ENCODE measurements around the gene STOM. TPM values are rescaled to one million over a fixed set of nuclear protein-coding genes. Genes with fewer than 3 reads are reported as not detected.

The STOM gene
- total RNA-seq, 1 experiment from 2014 or later: 72.4 TPM

DNA sequence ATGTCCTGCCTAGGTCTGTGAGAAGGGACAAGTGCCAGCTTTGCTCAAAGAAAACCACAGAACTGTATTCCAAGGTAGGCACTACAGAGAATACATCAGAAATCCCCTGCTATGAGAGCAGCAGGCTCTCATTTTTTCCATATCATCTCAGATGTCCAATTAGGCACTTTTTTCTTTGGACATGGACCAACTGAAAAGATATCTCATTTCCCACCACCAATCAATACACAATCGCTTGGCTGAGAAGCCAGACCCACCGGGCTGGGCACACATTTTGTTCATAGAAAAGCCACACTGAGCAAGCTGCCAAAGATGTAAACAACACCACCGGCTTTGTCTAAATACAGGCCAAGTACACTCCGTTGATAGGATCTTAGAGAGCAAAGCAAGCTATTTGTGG, 25.9 kb downstream of the STOM start:
- ChIA-PET POLR2A (ENCODE audit: low non-redundant PET) (no interaction called here), CTCF (no interaction called here)
- H3K36me3 ChIP-seq (ENCODE audit: insufficient read depth, low read length, poor library complexity, severe bottlenecking): peaks cover 54% of the 10 kb centered on the region
- no peak for DNase-seq (ENCODE audit: low spot score)
- TF ChIP-seq, protein P1, sequence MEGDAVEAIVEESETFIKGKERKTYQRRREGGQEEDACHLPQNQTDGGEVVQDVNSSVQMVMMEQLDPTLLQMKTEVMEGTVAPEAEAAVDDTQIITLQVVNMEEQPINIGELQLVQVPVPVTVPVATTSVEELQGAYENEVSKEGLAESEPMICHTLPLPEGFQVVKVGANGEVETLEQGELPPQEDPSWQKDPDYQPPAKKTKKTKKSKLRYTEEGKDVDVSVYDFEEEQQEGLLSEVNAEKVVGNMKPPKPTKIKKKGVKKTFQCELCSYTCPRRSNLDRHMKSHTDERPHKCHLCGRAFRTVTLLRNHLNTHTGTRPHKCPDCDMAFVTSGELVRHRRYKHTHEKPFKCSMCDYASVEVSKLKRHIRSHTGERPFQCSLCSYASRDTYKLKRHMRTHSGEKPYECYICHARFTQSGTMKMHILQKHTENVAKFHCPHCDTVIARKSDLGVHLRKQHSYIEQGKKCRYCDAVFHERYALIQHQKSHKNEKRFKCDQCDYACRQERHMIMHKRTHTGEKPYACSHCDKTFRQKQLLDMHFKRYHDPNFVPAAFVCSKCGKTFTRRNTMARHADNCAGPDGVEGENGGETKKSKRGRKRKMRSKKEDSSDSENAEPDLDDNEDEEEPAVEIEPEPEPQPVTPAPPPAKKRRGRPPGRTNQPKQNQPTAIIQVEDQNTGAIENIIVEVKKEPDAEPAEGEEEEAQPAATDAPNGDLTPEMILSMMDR (conservative IDR thresholded peaks at IDR 0.05; ENCODE audit: low read depth, low read length): no peak
- no peak for TF ChIP-seq EZH2 (IDR thresholded peaks at IDR 0.05; ENCODE audit: borderline replicate concordance, low read depth, low read length, poor library complexity, severe bottlenecking)
- BruUV-seq (replicated peaks): no TSS peak
- H3K27me3 ChIP-seq (replicated peaks; ENCODE audit: insufficient read depth, low read depth, low read length, poor library complexity): no peaks in the 10 kb centered on the region
- H3K4me3 ChIP-seq (ENCODE audit: low read depth, low read length, poor library complexity, severe bottlenecking): no peak overlapping the region
- peaks cover 31% of the 10 kb centered on the region for H3K4me1 ChIP-seq (ENCODE audit: insufficient read depth, low read length, poor library complexity, severe bottlenecking)
- intact Hi-C loops (cut with micrococcal nuclease; ENCODE audit: unreplicated experiment): no loop called here
- H3K27ac ChIP-seq (ENCODE audit: low read depth, low read length, poor library complexity, severe bottlenecking): peak overlapping the region; percentile 65
- no peaks in the 10 kb centered on the region for H3K9me3 ChIP-seq (ENCODE audit: low read depth, low read length, poor library complexity, severe bottlenecking)

DNA sequence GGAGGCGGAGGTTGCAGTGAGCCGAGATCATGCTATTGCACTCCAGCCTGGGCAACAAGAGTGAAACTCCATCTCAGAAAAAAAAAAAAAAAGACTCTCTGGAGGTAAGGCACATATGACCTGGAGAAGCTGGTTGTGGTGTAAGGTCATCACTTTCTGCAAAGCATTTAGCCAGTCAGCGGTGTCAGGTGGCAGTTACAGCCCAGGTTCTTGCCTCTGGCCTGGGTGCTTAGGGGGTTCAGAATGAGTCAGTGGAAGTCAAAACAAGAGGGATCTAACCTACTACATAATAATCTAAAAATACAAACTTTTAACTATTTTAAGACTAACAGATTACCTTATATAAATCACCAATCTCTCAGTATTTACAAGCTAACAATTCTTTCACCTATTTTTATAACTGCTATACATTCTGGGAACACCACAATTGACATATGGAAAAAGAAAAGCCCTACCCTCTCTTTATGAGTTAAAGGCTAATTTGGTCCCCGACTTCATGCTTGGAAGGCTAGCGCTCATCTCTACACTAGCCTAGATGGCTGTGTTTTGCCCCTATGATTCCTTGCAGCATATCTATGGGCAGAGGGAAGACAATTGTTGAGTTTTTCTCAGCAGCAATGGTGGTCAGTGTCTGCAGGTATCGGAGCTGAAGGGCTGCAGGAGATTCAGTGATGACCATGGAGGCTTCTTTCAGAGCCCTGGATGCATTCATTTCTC, 29.2 kb downstream of the STOM start:
- H3K27me3 ChIP-seq (replicated peaks; ENCODE audit: insufficient read depth, low read depth, low read length, poor library complexity): no peaks in the 10 kb centered on the region
- TF ChIP-seq, protein P1 (conservative IDR thresholded peaks at IDR 0.05; ENCODE audit: low read depth, low read length): no peak
- no peak for TF ChIP-seq EZH2 (IDR thresholded peaks at IDR 0.05; ENCODE audit: borderline replicate concordance, low read depth, low read length, poor library complexity, severe bottlenecking)
- peaks cover 30% of the 10 kb centered on the region for H3K36me3 ChIP-seq (ENCODE audit: insufficient read depth, low read length, poor library complexity, severe bottlenecking)
- H3K9me3 ChIP-seq (ENCODE audit: low read depth, low read length, poor library complexity, severe bottlenecking): no peaks in the 10 kb centered on the region
- BruUV-seq (replicated peaks): no TSS peak
- ChIA-PET POLR2A (ENCODE audit: low non-redundant PET) (no interaction called here), CTCF (interaction anchor here (1.1 kb wide), 1 partner anchor 21 kb away, joined by 3 read pairs; no protein-coding TSS in a partner anchor)
- peaks cover 24% of the 10 kb centered on the region for H3K4me1 ChIP-seq (ENCODE audit: insufficient read depth, low read length, poor library complexity, severe bottlenecking)
- intact Hi-C loops (cut with micrococcal nuclease; ENCODE audit: unreplicated experiment): no loop called here
- no peak overlapping the region for H3K4me3 ChIP-seq (ENCODE audit: low read depth, low read length, poor library complexity, severe bottlenecking)
- DNase-seq (ENCODE audit: low spot score): no peak
- H3K27ac ChIP-seq (ENCODE audit: low read depth, low read length, poor library complexity, severe bottlenecking): no peak overlapping the region

DNA sequence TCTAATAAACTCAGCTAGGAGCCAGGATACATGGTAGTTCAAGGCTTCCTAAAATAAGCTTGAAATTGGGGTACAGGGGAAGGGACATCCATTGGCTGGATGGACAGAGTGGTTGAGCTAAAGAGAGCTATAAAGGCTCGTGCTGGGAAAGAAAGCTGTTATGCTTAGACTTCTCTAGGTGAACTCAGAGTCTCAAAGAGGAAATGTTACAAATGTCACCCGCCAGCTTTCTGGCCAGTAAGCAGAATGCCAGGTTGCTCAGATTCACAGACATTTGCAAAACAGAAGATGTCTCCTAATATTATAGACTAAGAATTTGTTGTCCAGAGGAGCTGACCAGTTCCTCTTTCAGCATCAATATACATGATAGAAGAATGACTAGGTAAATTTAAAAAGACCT, 30.6 kb downstream of the STOM start:
- no peak overlapping the region for H3K4me3 ChIP-seq (ENCODE audit: low read depth, low read length, poor library complexity, severe bottlenecking)
- no peaks in the 10 kb centered on the region for H3K27me3 ChIP-seq (replicated peaks; ENCODE audit: insufficient read depth, low read depth, low read length, poor library complexity)
- TF ChIP-seq, protein P1 (conservative IDR thresholded peaks at IDR 0.05; ENCODE audit: low read depth, low read length): no peak
- no peak for TF ChIP-seq EZH2 (IDR thresholded peaks at IDR 0.05; ENCODE audit: borderline replicate concordance, low read depth, low read length, poor library complexity, severe bottlenecking)
- H3K4me1 ChIP-seq (ENCODE audit: insufficient read depth, low read length, poor library complexity, severe bottlenecking): peaks cover 11% of the 10 kb centered on the region
- BruUV-seq (replicated peaks): no TSS peak
- intact Hi-C loops (cut with micrococcal nuclease; ENCODE audit: unreplicated experiment): no loop called here
- ChIA-PET CTCF (no interaction called here), POLR2A (ENCODE audit: low non-redundant PET) (no interaction called here)
- H3K9me3 ChIP-seq (ENCODE audit: low read depth, low read length, poor library complexity, severe bottlenecking): no peaks in the 10 kb centered on the region
- no peak overlapping the region for H3K27ac ChIP-seq (ENCODE audit: low read depth, low read length, poor library complexity, severe bottlenecking)
- peaks cover 30% of the 10 kb centered on the region for H3K36me3 ChIP-seq (ENCODE audit: insufficient read depth, low read length, poor library complexity, severe bottlenecking)
- no peak for DNase-seq (ENCODE audit: low spot score)

Measured in A673 (cell line).